ENCODE data around the gene RSL1D1.
"Not testable (repeated sequence)": the region's sequence is repeated elsewhere in the genome, so short reads cannot be mapped to it uniquely, and the experiment has no call there.

The RSL1D1 gene

GRCh38 chr16:11797166-11797956, 54.0 kb downstream of the RSL1D1 start, which contains the start of gene ZC3H7A:
Gene ZC3H7A (minus strand): TSS chr16:11797258. CDS start chr16:11782354, 14,904 bp downstream.
- peak; percentile 87 for DNase-seq (ENCODE audit: low read depth)

- no peak for DNase-seq (ENCODE audit: low read depth)
These were observed 54.8 kb downstream of the RSL1D1 start for GRCh38 chr16:11796227-11797165.

GRCh38 chr16:11795887-11796226, 55.5 kb downstream of the RSL1D1 start:
- no peak for DNase-seq (ENCODE audit: low read depth)

GRCh38 chr16:11794996-11795886, 56.1 kb downstream of the RSL1D1 start:
- no peak for DNase-seq (ENCODE audit: low read depth)

GRCh38 chr16:11794447-11794846, 56.9 kb downstream of the RSL1D1 start:
- no peak for DNase-seq (ENCODE audit: low read depth)

GRCh38 chr16:11793840-11794239, 57.5 kb downstream of the RSL1D1 start:
- DNase-seq (ENCODE audit: low read depth) = no peak

- no peak for DNase-seq (ENCODE audit: low read depth)
These were observed 58.7 kb downstream of the RSL1D1 start for GRCh38 chr16:11792410-11793241.

GRCh38 chr16:11791144-11791828, 60.1 kb downstream of the RSL1D1 start:
- DNase-seq (ENCODE audit: low read depth) = no peak

- no peak for DNase-seq (ENCODE audit: low read depth)
These were observed 62.4 kb downstream of the RSL1D1 start for GRCh38 chr16:11788914-11789313.

- DNase-seq (ENCODE audit: low read depth) = not testable (repeated sequence)
These were observed 66.3 kb downstream of the RSL1D1 start for GRCh38 chr16:11784980-11785599.

- not testable (repeated sequence) for DNase-seq (ENCODE audit: low read depth)
These were observed 67.0 kb downstream of the RSL1D1 start for GRCh38 chr16:11784381-11784780.

GRCh38 chr16:11784038-11784369, 67.3 kb downstream of the RSL1D1 start:
- DNase-seq (ENCODE audit: low read depth) = no peak
